Measurements from ENCODE around the gene RANBP3. TPM values are rescaled to one million over a fixed set of nuclear protein-coding genes. Genes with fewer than 3 reads are reported as not detected.
A peak's percentile ranks its signal among the peaks of the same experiment; 100 is the strongest.

Gene RANBP3
- total RNA-seq, 1 donor from 2014 or later: 41.6 TPM

DNA sequence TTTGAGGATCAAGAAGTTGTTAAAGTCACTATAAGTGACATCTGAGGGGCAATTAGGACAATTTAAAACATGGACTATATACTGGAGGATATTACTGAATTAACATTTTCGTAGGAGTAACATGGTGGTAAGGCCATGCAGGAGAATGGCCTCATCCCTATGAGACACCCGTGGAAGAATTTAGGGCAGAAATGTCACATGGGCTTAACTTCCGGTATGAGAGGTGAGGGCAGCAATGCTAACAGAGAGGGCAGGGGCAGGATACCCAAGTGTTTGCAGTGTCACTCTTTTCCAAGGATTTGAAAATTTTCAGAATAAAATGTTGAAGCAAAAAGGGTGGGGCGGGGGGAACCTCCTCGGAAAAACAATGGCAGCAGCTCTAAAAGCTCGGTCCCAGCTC is 23.6 kb downstream of the RANBP3 start:
- DNase-seq (ENCODE audit: low spot score in 2 of 2) (no peak), FAIRE-seq (no peak)

GRCh38 chr19:5953680-5954213 is 24.2 kb downstream of the RANBP3 start:
- no peak for DNase-seq (ENCODE audit: low spot score in 2 of 2)
- no peak for FAIRE-seq

DNA sequence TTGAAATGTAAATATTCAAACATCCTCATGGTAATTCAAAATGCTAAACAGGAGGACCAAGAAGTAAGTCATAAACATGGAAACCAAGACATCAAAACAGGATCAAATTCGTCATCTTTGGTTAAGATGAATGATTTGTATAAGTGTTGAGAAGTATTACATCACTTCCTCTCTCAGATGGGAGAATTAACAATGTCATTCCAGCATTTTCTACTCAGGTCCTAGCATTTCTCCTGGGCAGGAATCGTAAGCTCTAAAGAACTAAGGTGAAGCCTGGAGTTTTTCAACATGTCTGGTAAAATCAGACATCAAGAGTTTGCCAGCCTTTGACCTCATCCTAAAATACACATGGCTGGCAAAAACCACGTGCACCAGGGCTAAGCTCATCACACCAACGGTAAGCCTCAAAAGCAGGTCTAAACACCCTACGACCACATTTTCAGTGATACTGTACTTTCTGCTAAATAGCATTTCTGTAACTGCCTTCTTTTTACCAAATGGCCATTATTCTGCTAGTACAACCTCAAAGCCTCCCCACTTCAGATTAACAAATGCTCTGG is 24.8 kb downstream of the RANBP3 start:
- no peak for FAIRE-seq
- DNase-seq (ENCODE audit: low spot score in 2 of 2): no peak

- FAIRE-seq (no peak), DNase-seq (ENCODE audit: low spot score in 2 of 2) (no peak)
Measured at GRCh38 chr19:5952193-5953029, 25.5 kb downstream of the RANBP3 start.

DNA sequence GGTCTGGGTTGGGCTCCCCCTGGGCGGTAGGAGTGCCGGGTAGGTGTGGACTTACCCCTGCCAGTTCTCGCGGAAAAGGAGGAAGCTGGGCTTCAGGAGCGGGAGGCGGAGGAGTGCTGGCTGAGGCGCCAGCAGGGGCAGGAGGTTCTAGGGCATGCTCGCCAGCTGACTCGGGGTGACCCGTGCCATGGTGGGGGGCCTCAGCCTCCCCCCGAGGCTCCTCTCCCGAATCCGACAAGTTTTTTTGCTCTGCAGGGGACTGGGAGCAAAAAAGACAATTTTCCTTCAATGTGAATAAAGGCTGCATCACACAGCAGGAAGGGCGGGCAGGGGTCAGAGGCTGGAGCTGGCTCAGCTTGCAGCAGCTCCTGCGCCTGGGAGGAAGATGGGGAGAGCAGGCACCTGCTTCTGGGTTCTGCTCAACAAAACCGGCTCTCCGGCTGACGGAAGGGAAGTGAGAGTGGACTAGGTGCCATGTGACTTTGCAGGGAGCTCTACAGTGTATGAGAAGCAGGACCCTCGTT is 26.5 kb downstream of the RANBP3 start:
- DNase-seq (ENCODE audit: low spot score in 2 of 2) (no peak), FAIRE-seq (no peak)

- FAIRE-seq (no peak), DNase-seq (ENCODE audit: low spot score in 2 of 2) (no peak)
Measured at GRCh38 chr19:5950741-5951140, 27.2 kb downstream of the RANBP3 start.

GRCh38 chr19:5949792-5950305 is 28.1 kb downstream of the RANBP3 start:
- FAIRE-seq (no peak), DNase-seq (ENCODE audit: low spot score in 2 of 2) (no peak)

GRCh38 chr19:5948752-5949564 is 29.0 kb downstream of the RANBP3 start:
- FAIRE-seq: no peak
- no peak for DNase-seq (ENCODE audit: low spot score in 2 of 2)

DNA sequence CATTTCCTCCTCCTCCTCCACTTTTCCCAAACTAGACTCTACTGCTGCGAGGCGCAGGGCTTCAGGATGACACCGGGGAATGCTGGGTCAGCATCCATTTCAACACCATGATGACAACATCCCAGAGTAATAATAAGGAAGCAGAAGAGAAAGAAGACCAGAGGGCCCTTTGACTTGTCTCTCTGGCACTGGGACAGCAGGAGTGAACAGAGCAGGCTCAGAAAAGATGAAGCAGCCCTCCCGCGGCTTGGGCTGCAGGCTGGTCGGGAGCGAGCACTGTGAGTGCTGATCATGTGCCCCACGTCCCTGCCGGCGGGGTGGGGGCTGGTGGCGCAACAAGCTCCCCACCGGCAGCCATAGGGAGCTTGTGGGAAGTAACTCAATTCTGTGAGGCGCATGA is 30.5 kb downstream of the RANBP3 start:
- FAIRE-seq: no peak
- peak; percentile 55 to 72 for DNase-seq (ENCODE audit: low spot score in 2 of 2)

DNA sequence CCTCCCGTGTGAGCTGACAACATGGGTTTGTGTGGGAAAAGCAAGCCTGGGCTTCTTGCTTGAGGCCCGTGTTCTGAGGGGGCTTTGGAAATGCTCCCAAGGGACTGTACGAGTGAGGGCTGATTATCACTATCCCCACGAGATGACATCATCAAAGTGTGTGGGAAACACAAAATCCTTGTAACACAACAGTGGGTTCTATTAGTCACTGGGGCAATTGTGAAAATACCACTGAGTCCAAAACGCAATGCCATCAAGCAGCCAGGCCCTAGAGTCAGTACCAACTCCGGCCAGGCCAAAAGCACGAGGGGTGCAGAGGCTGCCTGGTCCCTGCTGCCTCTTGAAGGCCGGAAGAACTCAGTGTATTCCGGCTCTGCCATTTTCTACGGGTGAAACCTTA is 34.3 kb downstream of the RANBP3 start:
- DNase-seq (ENCODE audit: low spot score in 2 of 2) (no peak), FAIRE-seq (no peak)

GRCh38 chr19:5943045-5943444 is 34.9 kb downstream of the RANBP3 start:
- FAIRE-seq: no peak

DNA sequence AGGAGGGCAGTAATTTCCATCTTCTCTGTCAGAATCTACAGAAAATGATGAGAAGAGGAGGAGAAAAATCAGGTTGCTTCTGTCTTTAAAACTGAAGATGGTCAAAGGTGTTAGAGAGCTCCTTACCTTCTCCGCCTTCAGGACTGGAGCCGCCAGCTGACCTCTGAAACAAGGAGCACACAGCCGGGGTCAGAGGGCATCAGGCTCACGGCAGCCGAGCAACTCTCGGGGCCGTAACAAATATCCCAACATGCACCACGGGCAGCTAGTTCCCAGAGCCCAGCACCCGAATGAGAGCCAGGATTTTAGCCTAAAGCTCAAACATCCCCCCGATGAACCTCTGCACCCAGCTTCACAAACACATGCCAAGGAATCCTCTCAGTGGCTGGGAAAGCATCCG is 36.3 kb downstream of the RANBP3 start:
- DNase-seq (ENCODE audit: low spot score in 2 of 2) (no peak), FAIRE-seq (no peak)

More at GRCh38 chr19:5943045-5943444, 34.9 kb downstream of the RANBP3 start:
- no peak for DNase-seq (ENCODE audit: low spot score in 2 of 2)

GRCh38 chr19:5940260-5941208 is 37.4 kb downstream of the RANBP3 start:
- FAIRE-seq: no peak
- no peak for DNase-seq (ENCODE audit: low spot score in 2 of 2)

- no peak for FAIRE-seq
- DNase-seq (ENCODE audit: low spot score in 2 of 2): no peak
Measured at GRCh38 chr19:5937550-5937949, 40.4 kb downstream of the RANBP3 start.

GRCh38 chr19:5936292-5936592 is 41.7 kb downstream of the RANBP3 start:
- no peak for DNase-seq (ENCODE audit: low spot score in 2 of 2)
- no peak for FAIRE-seq

DNA sequence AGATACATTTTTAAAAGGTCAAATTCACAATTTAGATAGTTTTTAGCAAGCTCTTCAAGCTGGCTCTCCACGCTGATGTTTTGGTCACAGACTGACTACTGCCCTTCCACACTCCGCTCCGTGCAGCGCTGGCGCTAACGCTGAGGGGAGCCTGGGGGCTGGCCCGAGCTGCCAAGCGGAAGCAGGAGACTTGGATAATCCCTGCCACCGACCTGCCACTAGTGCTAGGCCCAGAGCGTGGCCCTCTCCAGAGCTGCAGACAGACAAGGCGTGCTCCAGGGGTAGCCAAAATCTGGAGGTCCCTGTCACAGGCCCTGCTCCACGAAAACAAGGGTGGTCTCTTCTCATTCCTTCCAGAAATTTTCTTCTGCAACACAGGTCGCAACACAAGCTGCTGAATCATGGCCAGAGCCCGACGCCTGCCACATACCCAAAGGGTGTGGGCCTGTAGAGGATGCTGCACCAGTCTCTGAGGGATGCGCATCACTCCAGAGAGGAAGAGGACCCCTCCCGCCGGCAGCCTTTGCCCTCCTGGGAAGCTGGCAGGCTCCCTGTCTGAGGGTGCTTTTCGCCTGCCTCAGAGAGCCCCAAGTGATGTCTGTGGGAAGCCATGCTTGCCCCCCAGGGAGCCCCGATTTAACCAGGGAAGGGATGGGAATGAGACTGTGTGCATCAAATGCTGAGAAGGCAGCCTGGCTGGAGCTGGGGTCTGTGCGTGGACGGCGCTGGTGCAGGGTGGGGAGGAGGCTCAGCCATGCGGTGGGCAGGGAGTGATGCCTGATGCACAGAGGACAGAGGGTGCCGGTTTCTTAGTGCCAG is 42.3 kb downstream of the RANBP3 start:
- FAIRE-seq (no peak), DNase-seq (ENCODE audit: low spot score in 2 of 2) (no peak)

GRCh38 chr19:5934774-5935472 is 43.0 kb downstream of the RANBP3 start:
- no peak for FAIRE-seq
- no peak for DNase-seq (ENCODE audit: low spot score in 2 of 2)

DNA sequence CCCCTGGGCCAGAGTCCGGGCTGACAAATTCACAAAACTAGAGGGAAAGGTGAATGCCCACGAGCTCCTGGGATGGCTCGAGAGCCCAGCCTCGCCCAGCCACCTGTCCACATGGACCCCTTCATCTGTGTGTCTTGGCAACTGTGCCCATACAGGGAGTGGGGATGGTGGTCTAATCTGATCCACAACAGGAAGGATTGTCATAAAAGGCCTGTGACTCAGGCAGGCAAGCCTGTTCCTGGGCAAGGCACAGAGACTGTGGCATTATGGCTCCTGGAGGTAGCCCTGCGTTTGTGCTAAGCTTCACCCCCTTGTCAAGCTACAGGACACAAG is 43.9 kb downstream of the RANBP3 start:
- FAIRE-seq (no peak), DNase-seq (ENCODE audit: low spot score in 2 of 2) (no peak)

Data from frontal cortex (tissue), 4 donors.